Neural crest cell (in vitro differentiated cells): ENCODE measurements around the gene ABCC8. TPM values are rescaled to one million over a fixed set of nuclear protein-coding genes. Genes with fewer than 3 reads are reported as not detected.

ENCODE experiments used
- DNase-seq: peaks from one replicate; pipeline ENCODE4 v3.0.0; 2021; ENCODE audit warnings: low read depth, mixed read lengths, low spot score
- H3K27ac Mint-ChIP-seq: one replicate; pipeline ENCODE4 v1.8.0; 2021; ENCODE audit warnings: mild to moderate bottlenecking, mixed read lengths; ENCODE audit not compliant: unreplicated experiment
- H3K27me3 Mint-ChIP-seq: 2 replicates; pipeline ENCODE4 v1.8.0; 2021; ENCODE audit warnings: low read depth, mild to moderate bottlenecking, mixed read lengths
- H3K36me3 Mint-ChIP-seq: 2 replicates; pipeline ENCODE4 v1.8.0; 2021; ENCODE audit warnings: low read depth, mild to moderate bottlenecking, mixed read lengths
- H3K4me1 Mint-ChIP-seq: 2 replicates; pipeline ENCODE4 v1.8.0; 2021; ENCODE audit warnings: mixed read lengths
- H3K4me3 Mint-ChIP-seq: one replicate; pipeline ENCODE4 v1.8.0; 2021; ENCODE audit warnings: mild to moderate bottlenecking, mixed read lengths
- H3K9me3 Mint-ChIP-seq: 2 replicates; pipeline ENCODE4 v1.8.0; 2021; ENCODE audit warnings: mixed read lengths
- CTCF ChIP-seq: fragments of 200-600 bp; sonication (generic); conservative IDR thresholded peaks from 2 replicates; pipeline ENCODE4 v1.5.0; 2021; ENCODE audit warnings: antibody characterized with exemption, mild to moderate bottlenecking
- total RNA-seq: library from RNA; stranded (reverse); gene quantifications from 2 replicates; pipeline ENCODE4 v1.2.1, GENCODE V29; 2021

ABCC8 gene
- total RNA-seq, 1 donor from 2014 or later = 6.1 TPM

GRCh38 chr11:17352950-17353820, 123.5 kb downstream of the ABCC8 start:
- Mint-ChIP-seq H3K9me3 (peaks cover 7% of the 10 kb centered on the region), H3K27ac (peak overlapping the region; percentile 96), H3K4me3 (peak overlapping the region; percentile 91), H3K36me3 (peaks cover 19% of the 10 kb centered on the region), H3K4me1 (peaks cover 35% of the 10 kb centered on the region), H3K27me3 (peaks cover 36% of the 10 kb centered on the region)
- peak; percentile 64 for DNase-seq
- no peak for TF ChIP-seq CTCF

GRCh38 chr11:17351510-17352176, 125.0 kb downstream of the ABCC8 start, which contains the start of gene NCR3LG1:
NCR3LG1 (plus strand) TSS chr11:17351800; CDS start chr11:17351970, 170 bp downstream.
- H3K4me3 Mint-ChIP-seq = peak within 1 kb of the TSS; percentile 91
- peaks cover 35% of the 10 kb centered on the region for H3K4me1 Mint-ChIP-seq
- TF ChIP-seq CTCF = no peak
- peaks cover 3% of the 10 kb centered on the region for H3K9me3 Mint-ChIP-seq
- DNase-seq = peak; percentile 25
- peaks cover 36% of the 10 kb centered on the region for H3K27me3 Mint-ChIP-seq
- peak within 1 kb of the TSS; percentile 77 for H3K27ac Mint-ChIP-seq
- H3K36me3 Mint-ChIP-seq = peaks cover 9% of the 10 kb centered on the region

GRCh38 chr11:17351172-17351509, 125.5 kb downstream of the ABCC8 start:
- DNase-seq = no peak
- Mint-ChIP-seq H3K27ac (no peak overlapping the region), H3K27me3 (peaks cover 36% of the 10 kb centered on the region), H3K36me3 (peaks cover 5% of the 10 kb centered on the region), H3K4me1 (peaks cover 35% of the 10 kb centered on the region), H3K4me3 (peak overlapping the region; percentile 91), H3K9me3 (peaks cover 3% of the 10 kb centered on the region)
- TF ChIP-seq CTCF = peak; percentile 47

- Mint-ChIP-seq H3K4me1 (peaks cover 35% of the 10 kb centered on the region), H3K27me3 (peaks cover 36% of the 10 kb centered on the region), H3K27ac (no peak overlapping the region), H3K4me3 (peak overlapping the region; percentile 91), H3K36me3 (peaks cover 5% of the 10 kb centered on the region), H3K9me3 (peaks cover 3% of the 10 kb centered on the region)
- TF ChIP-seq CTCF = no peak
- no peak for DNase-seq
These were observed 126.0 kb downstream of the ABCC8 start for GRCh38 chr11:17350455-17351171.

- no peaks in the 10 kb centered on the region for H3K9me3 Mint-ChIP-seq
- H3K27ac Mint-ChIP-seq = no peak overlapping the region
- no peak for DNase-seq
- H3K27me3 Mint-ChIP-seq = peaks cover 23% of the 10 kb centered on the region
- TF ChIP-seq CTCF = no peak
- H3K4me1 Mint-ChIP-seq = peaks cover 16% of the 10 kb centered on the region
- no peaks in the 10 kb centered on the region for H3K36me3 Mint-ChIP-seq
- H3K4me3 Mint-ChIP-seq = no peak overlapping the region
These were observed 129.0 kb downstream of the ABCC8 start for GRCh38 chr11:17347676-17348075.
